Measurements from ENCODE around the gene CDC14A. TPM values are rescaled to one million over a fixed set of nuclear protein-coding genes. Genes with fewer than 3 reads are reported as not detected.

CDC14A gene
- total RNA-seq, 1 donor from 2014 or later, result 8.7 TPM

GRCh38 chr1:100391675-100392074 lies 39.4 kb downstream of the CDC14A start:
- Histone ChIP-seq H3K27me3 (ENCODE audit: control insufficient read depth, insufficient read depth, low read length) (no peaks in the 10 kb centered on the region), H3K36me3 (ENCODE audit: control insufficient read depth, insufficient read depth, low read length) (no peaks in the 10 kb centered on the region), H3K4me3 (ENCODE audit: low read depth, low read length) (no peak overlapping the region)
- TF ChIP-seq CTCF (IDR thresholded peaks at IDR 0.05; ENCODE audit: insufficient read depth, low read length, poor library complexity, severe bottlenecking), result no peak
- DNase-seq (ENCODE audit: low read depth), result no peak

- Histone ChIP-seq H3K27me3 (ENCODE audit: control insufficient read depth, insufficient read depth, low read length) (no peaks in the 10 kb centered on the region), H3K4me3 (ENCODE audit: low read depth, low read length) (no peak overlapping the region), H3K36me3 (ENCODE audit: control insufficient read depth, insufficient read depth, low read length) (no peaks in the 10 kb centered on the region)
- TF ChIP-seq CTCF (IDR thresholded peaks at IDR 0.05; ENCODE audit: insufficient read depth, low read length, poor library complexity, severe bottlenecking), result no peak
- no peak for DNase-seq (ENCODE audit: low read depth)
Measured at GRCh38 chr1:100392756-100393155, 40.5 kb downstream of the CDC14A start.

- no peaks in the 10 kb centered on the region for H3K27me3 ChIP-seq (ENCODE audit: control insufficient read depth, insufficient read depth, low read length)
- no peak for DNase-seq (ENCODE audit: low read depth)
Measured at GRCh38 chr1:100394285-100394684, 42.0 kb downstream of the CDC14A start.

DNA sequence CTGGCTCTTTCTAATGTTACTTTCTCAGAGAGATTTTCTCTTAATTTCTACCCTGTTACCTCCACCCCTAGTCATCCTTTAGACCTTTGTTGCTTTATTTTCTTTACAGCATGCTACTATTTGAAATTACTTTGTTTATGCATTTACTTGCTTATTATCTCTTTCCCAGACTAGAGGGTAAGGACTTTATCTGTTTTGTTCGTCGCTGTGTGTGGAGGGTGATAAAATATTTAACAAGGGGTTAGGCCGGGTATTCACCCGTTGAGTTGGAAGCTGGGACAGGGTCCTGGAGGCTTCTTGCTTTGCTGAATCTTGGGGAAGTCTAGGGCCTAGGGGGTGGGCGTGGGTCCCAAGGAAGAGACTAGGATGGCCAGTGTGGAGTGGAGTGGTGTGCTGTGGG lies 43.6 kb downstream of the CDC14A start:
- Histone ChIP-seq H3K4me3 (ENCODE audit: low read depth, low read length) (no peak overlapping the region), H3K27me3 (ENCODE audit: control insufficient read depth, insufficient read depth, low read length) (no peaks in the 10 kb centered on the region), H3K36me3 (ENCODE audit: control insufficient read depth, insufficient read depth, low read length) (no peaks in the 10 kb centered on the region)
- no peak for TF ChIP-seq CTCF (IDR thresholded peaks at IDR 0.05; ENCODE audit: insufficient read depth, low read length, poor library complexity, severe bottlenecking)
- no peak for DNase-seq (ENCODE audit: low read depth)

More at GRCh38 chr1:100394285-100394684, 42.0 kb downstream of the CDC14A start:
- TF ChIP-seq CTCF (IDR thresholded peaks at IDR 0.05; ENCODE audit: insufficient read depth, low read length, poor library complexity, severe bottlenecking), result no peak
- Histone ChIP-seq H3K36me3 (ENCODE audit: control insufficient read depth, insufficient read depth, low read length) (no peaks in the 10 kb centered on the region), H3K4me3 (ENCODE audit: low read depth, low read length) (no peak overlapping the region)

- no peak for TF ChIP-seq CTCF (IDR thresholded peaks at IDR 0.05; ENCODE audit: insufficient read depth, low read length, poor library complexity, severe bottlenecking)
- Histone ChIP-seq H3K36me3 (ENCODE audit: control insufficient read depth, insufficient read depth, low read length) (no peaks in the 10 kb centered on the region), H3K4me3 (ENCODE audit: low read depth, low read length) (no peak overlapping the region), H3K27me3 (ENCODE audit: control insufficient read depth, insufficient read depth, low read length) (no peaks in the 10 kb centered on the region)
- no peak for DNase-seq (ENCODE audit: low read depth)
Measured at GRCh38 chr1:100396651-100397050, 44.3 kb downstream of the CDC14A start.

DNA sequence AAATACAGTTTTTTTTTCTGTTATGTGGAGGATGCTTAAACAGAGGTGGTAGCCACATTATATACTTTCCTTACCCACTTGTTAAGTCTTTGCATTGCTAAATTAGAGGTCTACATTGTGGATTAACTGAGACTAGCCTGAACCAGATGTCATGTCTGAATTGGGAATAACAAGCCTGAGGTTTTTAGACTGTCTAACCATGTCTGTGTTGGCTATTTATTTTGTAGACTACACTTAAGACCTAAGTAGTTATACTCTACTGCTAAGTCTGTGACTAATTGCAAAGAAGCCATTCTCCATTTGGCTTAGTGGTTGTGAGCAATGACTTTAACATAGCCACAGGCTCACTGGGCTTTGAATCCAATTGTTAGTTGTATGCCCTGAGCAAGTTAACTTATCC lies 45.4 kb downstream of the CDC14A start:
- DNase-seq (ENCODE audit: low read depth), result no peak

More for the DNA sequence above, 45.4 kb downstream of the CDC14A start:
- Histone ChIP-seq H3K27me3 (ENCODE audit: control insufficient read depth, insufficient read depth, low read length) (no peaks in the 10 kb centered on the region), H3K36me3 (ENCODE audit: control insufficient read depth, insufficient read depth, low read length) (no peaks in the 10 kb centered on the region), H3K4me3 (ENCODE audit: low read depth, low read length) (no peak overlapping the region)
- no peak for TF ChIP-seq CTCF (IDR thresholded peaks at IDR 0.05; ENCODE audit: insufficient read depth, low read length, poor library complexity, severe bottlenecking)

All from kidney epithelial cell (primary cell).